Omental fat pad (tissue), 4 donors: ENCODE data around the gene GTF2B. TPM values are rescaled to one million over a fixed set of nuclear protein-coding genes. Genes with fewer than 3 reads are reported as not detected.

Experiments
- ATAC-seq: fragments of 150-250 bp; one replicate; pipeline ENCODE4 v1.9.1; 2016; ENCODE audit warnings: mild to moderate bottlenecking, moderate library complexity; ENCODE audit not compliant: low FRiP score
- DNase-seq: peaks from one replicate; pipeline ENCODE4 v3.0.0-alpha.2; 2019; ENCODE audit warnings: low spot score
- CTCF ChIP-seq, 3 donors: fragments of 450-650 bp; IDR thresholded peaks; one replicate each; pipeline ENCODE4 v1.5.1; 2016 to 2017; ENCODE audit warnings: antibody characterized with exemption in 3 of 3, mild to moderate bottlenecking in 3 of 3, moderate library complexity in 2 of 3
- total RNA-seq, 4 donors: library from RNA; depleted of rRNA; stranded (reverse); fragments of >200 nt; gene quantifications; one replicate each; pipeline ENCODE4 v1.1.0, GENCODE V29; 2016

GTF2B gene
- total RNA-seq, 4 donors from 2014 or later, result 21.9 to 47.2 (median 29.2) TPM

GRCh38 chr1:88897070-88897730 is 5.8 kb upstream of the GTF2B start:
- DNase-seq (no peak), ATAC-seq (no peak)
- TF ChIP-seq CTCF (IDR thresholded peaks at IDR 0.05), result no peak

- no peak for TF ChIP-seq CTCF (IDR thresholded peaks at IDR 0.05)
- DNase-seq (no peak), ATAC-seq (no peak)
Observed at GRCh38 chr1:88892357-88892877, 1.1 kb upstream of the GTF2B start.

GRCh38 chr1:88891951-88892340 is 579 bp upstream of the GTF2B start:
- ATAC-seq (no peak), DNase-seq (no peak)
- TF ChIP-seq CTCF (IDR thresholded peaks at IDR 0.05), result no peak

GRCh38 chr1:88890791-88891317 is 513 bp downstream of the GTF2B start:
- DNase-seq, result no peak
- ATAC-seq, result peak; percentile 8
- no peak for TF ChIP-seq CTCF (IDR thresholded peaks at IDR 0.05)

- ATAC-seq (no peak), DNase-seq (no peak)
- TF ChIP-seq CTCF (IDR thresholded peaks at IDR 0.05), result no peak
Observed at GRCh38 chr1:88890131-88890530, 1.2 kb downstream of the GTF2B start.

- DNase-seq (no peak), ATAC-seq (no peak)
- TF ChIP-seq CTCF (IDR thresholded peaks at IDR 0.05), result no peak
Observed at GRCh38 chr1:88888750-88889149, 2.6 kb downstream of the GTF2B start.

GRCh38 chr1:88885933-88886332 is 5.4 kb downstream of the GTF2B start:
- DNase-seq (no peak), ATAC-seq (no peak)
- TF ChIP-seq CTCF (IDR thresholded peaks at IDR 0.05), result no peak
